Fibroblast of the conjunctiva (primary cell): ENCODE data around the gene AQP12A.

Source experiments
- DNase-seq: peaks from one replicate; pipeline ENCODE4 v3.0.0-alpha.2; 2010; ENCODE audit warnings: low read depth

AQP12A gene

DNA sequence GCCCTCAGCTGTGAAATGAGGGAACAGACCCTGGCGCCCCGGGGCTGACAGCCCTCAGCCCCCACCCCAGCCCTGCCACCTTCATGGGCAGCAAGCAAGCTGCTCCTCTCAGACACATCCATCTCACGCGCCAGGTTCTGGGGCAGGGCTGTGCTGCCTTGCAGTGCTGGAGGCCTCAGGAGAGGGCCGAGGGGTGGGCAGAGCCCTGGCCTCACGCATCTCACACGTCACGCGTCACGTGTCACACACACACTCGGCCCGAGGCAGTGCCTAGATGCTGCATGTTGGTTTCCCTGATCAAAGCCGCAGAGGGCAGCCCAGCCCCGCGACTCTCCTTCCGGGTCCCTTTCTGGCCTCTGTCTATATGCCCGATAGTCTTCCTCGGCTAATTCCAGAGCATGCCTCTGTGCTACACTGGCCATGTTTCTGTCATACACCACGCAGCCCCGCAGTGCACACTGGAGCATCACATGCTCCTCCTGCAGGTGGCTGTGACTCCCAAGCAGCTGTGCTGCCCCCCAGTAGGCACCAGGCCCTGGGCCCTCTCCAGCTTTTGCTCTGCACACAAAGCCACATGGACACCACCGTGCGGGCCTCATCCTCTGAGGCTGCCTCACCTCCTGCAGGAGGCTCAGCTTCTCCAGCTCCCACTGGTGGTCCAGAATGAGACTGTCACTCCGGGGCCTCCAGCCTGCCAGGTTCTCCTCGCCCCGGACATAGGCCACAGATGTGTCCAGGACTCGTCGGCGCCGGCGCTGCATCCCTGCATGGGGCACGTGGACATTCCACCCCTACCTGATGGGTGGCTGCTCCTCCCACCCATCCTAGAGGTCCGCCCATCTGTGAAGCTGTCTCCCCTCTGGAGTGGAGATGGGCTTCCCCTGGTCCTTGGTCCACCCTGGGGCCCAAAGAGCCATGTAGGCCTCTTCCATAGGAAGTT, 31.4 kb downstream of the AQP12A start:
- no peak for DNase-seq

- no peak for DNase-seq
These were observed 32.2 kb downstream of the AQP12A start for GRCh38 chr2:240723851-240724250.

- DNase-seq = no peak
These were observed 32.8 kb downstream of the AQP12A start for GRCh38 chr2:240724431-240724830.

DNA sequence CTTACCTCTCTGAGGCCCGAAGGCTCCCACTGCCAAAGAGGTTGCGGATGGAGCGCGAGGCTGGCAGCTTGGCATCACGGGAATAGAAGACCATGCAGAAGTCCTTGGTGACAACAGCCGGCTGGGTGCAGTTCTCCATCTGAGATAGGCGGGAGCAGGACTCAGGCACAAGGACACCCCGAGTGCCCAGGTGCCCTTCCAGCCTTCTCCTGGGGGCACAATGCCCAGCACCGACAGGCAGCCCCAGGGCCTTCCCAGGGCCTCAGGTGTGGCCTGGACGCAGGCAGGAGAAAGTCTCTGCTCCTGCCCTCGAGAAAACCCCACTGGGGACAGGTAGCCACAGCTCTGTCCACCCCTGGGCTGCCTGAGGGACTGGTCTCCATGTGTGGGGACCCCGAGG, 33.6 kb downstream of the AQP12A start:
- no peak for DNase-seq

DNA sequence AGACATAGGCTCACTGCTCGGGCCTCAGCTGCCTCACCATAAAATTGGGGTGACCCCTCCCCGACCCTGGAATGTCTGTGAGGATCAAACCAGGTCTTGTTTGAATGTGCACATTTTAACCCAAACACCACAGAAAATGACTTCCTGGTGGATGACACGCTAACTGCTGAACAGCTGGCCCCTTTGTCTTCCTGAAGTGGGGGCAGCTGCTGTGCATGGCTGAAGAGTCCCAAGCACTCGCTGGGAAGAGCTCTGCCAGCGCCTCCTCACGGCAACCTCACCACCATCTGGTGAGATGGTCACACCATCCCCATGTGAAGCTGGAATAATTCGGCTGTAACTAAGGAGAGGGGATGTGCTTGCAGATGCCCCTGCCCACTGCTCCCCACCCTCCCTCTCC, 34.0 kb downstream of the AQP12A start:
- DNase-seq = no peak

DNA sequence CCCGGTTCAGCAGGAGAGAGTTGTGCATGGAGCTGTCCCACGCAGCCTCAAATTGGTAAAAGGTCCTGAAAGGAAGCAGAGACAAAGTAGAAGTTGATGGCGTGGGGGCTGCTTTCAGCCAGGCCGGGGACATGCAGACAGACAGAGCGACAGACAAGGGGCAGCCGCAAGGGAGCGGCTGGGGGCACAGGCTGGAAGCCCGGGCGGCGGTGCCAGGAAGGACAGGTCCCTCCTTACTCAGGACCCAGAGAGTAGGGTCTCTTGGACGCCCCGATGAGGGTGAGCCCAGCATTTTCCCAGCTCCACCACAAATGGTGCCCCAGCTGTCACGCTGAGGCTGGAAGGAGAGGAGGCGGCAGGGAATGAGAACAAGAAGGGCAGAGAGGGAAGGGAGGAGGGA, 35.2 kb downstream of the AQP12A start:
- DNase-seq = no peak

GRCh38 chr2:240727439-240727838, 35.8 kb downstream of the AQP12A start:
- DNase-seq = no peak

GRCh38 chr2:240727913-240728312, 36.2 kb downstream of the AQP12A start:
- no peak for DNase-seq

GRCh38 chr2:240728361-240728760, 36.7 kb downstream of the AQP12A start:
- no peak for DNase-seq

GRCh38 chr2:240728827-240729226, 37.2 kb downstream of the AQP12A start:
- DNase-seq = no peak

DNA sequence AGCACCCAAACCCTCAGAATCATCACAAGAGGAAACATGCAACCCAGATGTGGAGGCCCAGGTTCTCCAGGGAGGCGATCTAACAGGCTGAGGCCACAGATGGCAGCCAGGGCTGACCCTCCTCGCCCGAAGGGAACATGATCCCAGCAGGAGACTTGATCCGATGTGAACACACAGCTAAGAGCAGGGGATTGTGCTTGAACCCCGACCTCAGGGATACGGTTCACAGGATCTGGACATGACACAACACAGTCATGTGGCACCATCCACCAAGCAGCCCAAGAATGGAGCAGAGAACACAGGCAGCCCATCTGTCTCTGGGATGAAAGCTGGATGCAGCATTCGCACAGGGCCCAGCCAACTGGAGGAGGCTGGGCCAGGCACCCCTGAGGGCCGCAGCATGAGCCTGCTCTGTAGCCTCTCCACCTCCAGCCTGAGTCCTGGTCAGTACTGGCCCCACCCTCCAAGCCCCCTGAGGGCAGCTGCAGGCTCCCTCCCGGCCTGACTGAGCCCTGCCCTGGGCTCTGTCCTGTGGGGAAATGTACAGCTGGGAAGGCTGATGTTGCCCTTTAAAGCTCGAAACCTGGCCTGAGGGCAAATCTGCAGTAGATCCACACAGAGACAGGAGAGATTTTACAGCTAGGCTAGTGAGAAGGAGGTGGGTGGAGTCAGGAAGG, 39.0 kb downstream of the AQP12A start:
- no peak for DNase-seq

GRCh38 chr2:240731178-240731545, 39.5 kb downstream of the AQP12A start:
- DNase-seq = no peak

DNA sequence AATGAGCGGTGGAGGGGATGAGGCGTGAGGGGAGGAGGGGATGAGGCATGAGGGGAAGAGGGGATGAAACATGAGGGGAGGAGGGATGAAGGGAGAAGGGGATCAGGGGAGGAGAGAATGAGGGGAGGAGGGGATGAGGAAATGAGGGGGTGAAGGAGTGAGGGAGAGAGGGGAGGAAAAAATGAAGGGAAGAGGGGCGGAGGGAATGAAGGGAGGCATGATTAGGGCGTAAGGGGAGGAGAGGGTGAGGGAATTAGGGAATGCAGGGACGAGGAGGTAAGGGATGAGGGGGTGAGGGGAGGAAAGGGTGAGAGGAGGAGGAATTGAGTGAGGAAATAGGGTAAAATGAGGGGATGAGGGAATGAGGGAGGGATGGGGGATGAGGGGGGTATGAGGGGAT, 40.5 kb downstream of the AQP12A start:
- no peak for DNase-seq

GRCh38 chr2:240732911-240733622, 41.4 kb downstream of the AQP12A start:
- DNase-seq = no peak

DNA sequence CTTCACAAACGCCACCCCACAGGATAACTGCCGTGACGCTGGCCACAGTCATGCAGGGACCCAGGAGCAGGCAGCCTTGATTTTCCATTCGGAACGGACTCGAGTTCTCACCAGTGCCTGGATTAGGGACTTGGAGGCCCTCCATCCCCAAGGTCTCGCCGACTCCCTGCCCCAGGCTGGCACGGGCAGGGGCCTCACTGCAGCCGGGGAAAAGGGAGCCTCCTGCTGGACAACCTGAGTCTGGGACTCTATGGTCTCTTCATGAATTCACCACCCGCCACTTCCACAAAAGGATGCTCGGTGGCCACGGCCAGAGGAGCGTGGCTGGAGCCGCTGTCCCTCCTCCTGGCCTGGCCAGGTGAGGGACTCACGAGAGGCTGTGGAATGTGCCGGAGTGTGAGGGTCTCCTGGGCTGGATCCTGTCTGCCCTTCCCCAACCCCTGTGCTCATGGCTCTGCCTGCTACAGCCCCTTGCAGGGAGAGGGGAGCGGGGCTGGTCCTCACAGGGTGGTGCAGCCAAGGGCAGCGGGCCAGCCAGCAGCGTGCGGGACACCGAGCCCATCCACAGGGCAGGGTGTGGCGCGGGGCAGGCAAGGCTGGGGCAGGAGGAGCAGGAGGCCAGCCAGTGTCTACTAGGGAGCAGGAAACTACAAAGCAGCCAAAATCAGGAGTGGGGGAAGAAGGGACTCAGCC, 42.3 kb downstream of the AQP12A start:
- DNase-seq = no peak

GRCh38 chr2:240734756-240735155, 43.1 kb downstream of the AQP12A start:
- DNase-seq = no peak

GRCh38 chr2:240735476-240735875, 43.8 kb downstream of the AQP12A start:
- DNase-seq = no peak

DNA sequence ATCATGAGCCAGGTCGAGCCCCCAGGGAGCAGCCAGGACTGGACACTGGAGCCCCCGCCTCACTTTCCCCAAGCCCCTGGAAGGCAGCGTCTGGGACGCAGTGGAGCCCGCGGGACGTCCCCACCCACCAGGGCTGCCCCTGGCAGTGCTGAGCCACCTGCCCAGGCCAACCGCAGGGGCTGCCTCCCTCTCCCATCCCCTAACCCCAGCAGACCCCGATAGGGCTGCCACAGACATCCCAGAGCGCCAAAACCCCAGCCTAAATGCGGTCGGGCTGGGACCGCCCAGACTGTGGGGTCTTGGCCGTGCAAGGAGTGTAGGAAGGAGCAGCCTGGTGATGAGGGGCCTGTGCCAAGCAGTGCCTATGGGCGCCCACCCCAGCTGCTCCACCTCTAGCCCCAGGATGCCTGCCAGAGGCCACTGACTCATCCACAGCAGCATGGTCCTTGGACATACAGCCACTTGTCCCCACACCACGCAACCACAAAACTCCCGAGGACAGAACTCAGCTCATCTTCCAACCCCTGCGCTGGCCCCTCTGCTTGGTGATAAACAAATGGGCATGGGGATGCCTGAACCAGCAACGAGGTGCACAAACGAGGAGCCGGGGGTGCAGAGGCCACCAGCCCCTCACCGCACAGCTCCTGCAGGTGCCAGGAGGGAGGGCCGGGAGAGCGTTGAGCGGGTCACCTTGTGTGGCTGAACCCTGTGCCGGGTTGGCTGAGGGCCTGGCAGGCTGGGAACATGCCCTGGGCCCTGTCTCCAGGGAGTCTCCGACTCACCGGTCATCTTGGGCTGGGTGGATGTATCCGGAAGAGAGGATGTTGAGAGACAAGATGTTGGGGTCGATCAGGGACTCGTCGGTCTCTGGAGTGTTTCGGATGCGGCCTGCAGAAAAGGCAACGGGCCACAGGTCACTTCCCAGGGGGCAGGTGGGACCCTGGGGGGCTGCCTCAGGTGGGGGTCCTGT, 44.9 kb downstream of the AQP12A start:
- no peak for DNase-seq

DNA sequence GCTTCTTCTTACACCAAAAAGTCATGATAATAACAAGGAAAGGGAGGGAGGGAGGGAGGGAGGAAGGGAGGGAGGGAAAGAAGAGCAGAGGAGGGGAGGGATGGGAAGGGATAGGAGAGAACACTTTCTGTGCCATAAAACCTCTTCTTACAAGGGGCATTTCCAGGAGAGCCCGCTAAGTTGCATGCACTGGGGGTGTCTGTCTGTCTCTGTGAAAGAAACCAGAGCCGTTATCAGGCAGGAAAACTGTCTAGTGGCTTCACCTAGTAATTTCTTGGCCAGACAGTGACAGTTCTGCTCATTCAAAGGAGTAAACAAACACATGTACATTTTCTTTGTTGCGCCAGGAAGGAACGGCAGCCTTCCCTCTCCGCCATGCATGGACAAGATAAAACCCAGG, 45.8 kb downstream of the AQP12A start:
- DNase-seq = no peak

GRCh38 chr2:240737958-240738357, 46.3 kb downstream of the AQP12A start:
- DNase-seq = no peak

DNA sequence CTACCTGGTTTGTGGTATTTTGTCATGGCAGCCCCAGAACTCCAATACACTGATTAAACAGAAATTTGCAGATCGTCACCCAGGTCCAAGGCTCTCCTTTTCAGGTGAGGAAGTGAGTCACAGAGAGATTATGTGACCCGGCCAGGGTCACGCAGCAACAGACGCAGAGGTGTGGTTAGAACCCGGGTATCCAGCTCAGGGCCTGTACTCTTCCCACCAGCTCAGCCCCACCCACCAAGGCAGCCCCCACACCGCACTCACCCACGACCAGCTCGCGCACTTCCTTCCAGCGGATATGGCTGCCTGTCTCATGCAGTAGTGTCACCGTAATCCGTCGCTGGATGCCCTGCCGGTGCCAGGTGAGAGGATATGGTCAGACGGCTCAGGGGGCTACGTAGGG, 48.1 kb downstream of the AQP12A start:
- no peak for DNase-seq
